ENCODE measurements around the gene AGBL5.

AGBL5 gene

GRCh38 chr2:27053321-27053720 lies 1.9 kb downstream of the AGBL5 start:
- peaks cover 19% of the 10 kb centered on the region for H3K36me3 ChIP-seq
- H3K27me3 ChIP-seq = no peaks in the 10 kb centered on the region
- no peak for TF ChIP-seq CTCF (IDR thresholded peaks at IDR 0.05; ENCODE audit: low read depth, low read length)
- H3K4me1 ChIP-seq = no peaks in the 10 kb centered on the region
- H3K9me3 ChIP-seq = no peaks in the 10 kb centered on the region
- no peak for DNase-seq
- H3K4me3 ChIP-seq (ENCODE audit: low read depth, low read length) = no peak overlapping the region

GRCh38 chr2:27053776-27054175 lies 2.3 kb downstream of the AGBL5 start:
- H3K9me3 ChIP-seq = no peaks in the 10 kb centered on the region
- no peaks in the 10 kb centered on the region for H3K4me1 ChIP-seq
- H3K4me3 ChIP-seq (ENCODE audit: low read depth, low read length) = no peak overlapping the region
- DNase-seq = no peak
- peaks cover 23% of the 10 kb centered on the region for H3K36me3 ChIP-seq
- TF ChIP-seq CTCF (IDR thresholded peaks at IDR 0.05; ENCODE audit: low read depth, low read length) = no peak
- no peaks in the 10 kb centered on the region for H3K27me3 ChIP-seq

GRCh38 chr2:27054721-27055120 lies 3.3 kb downstream of the AGBL5 start:
- no peak for TF ChIP-seq CTCF (IDR thresholded peaks at IDR 0.05; ENCODE audit: low read depth, low read length)
- no peak for DNase-seq
- no peaks in the 10 kb centered on the region for H3K27me3 ChIP-seq
- H3K4me3 ChIP-seq (ENCODE audit: low read depth, low read length) = no peak overlapping the region
- peaks cover 4% of the 10 kb centered on the region for H3K4me1 ChIP-seq
- H3K36me3 ChIP-seq = peaks cover 28% of the 10 kb centered on the region
- H3K9me3 ChIP-seq = no peaks in the 10 kb centered on the region

- Histone ChIP-seq H3K36me3 (peaks cover 28% of the 10 kb centered on the region), H3K9me3 (no peaks in the 10 kb centered on the region), H3K4me1 (peaks cover 4% of the 10 kb centered on the region), H3K4me3 (ENCODE audit: low read depth, low read length) (no peak overlapping the region), H3K27me3 (no peaks in the 10 kb centered on the region)
- no peak for DNase-seq
- TF ChIP-seq CTCF (IDR thresholded peaks at IDR 0.05; ENCODE audit: low read depth, low read length) = no peak
Measured at GRCh38 chr2:27057184-27057583, 5.7 kb downstream of the AGBL5 start.

GRCh38 chr2:27058210-27058609 lies 6.7 kb downstream of the AGBL5 start:
- Histone ChIP-seq H3K4me3 (ENCODE audit: low read depth, low read length) (no peak overlapping the region), H3K27me3 (no peaks in the 10 kb centered on the region), H3K9me3 (no peaks in the 10 kb centered on the region), H3K4me1 (peaks cover 7% of the 10 kb centered on the region), H3K36me3 (peaks cover 35% of the 10 kb centered on the region)
- no peak for TF ChIP-seq CTCF (IDR thresholded peaks at IDR 0.05; ENCODE audit: low read depth, low read length)
- DNase-seq = no peak

GRCh38 chr2:27059141-27059820 lies 7.8 kb downstream of the AGBL5 start:
- DNase-seq = peak; percentile 39
- Histone ChIP-seq H3K9me3 (no peaks in the 10 kb centered on the region), H3K4me1 (peaks cover 13% of the 10 kb centered on the region), H3K36me3 (peaks cover 32% of the 10 kb centered on the region), H3K27me3 (no peaks in the 10 kb centered on the region), H3K4me3 (ENCODE audit: low read depth, low read length) (no peak overlapping the region)
- no peak for TF ChIP-seq CTCF (IDR thresholded peaks at IDR 0.05; ENCODE audit: low read depth, low read length)

Measured in BE2C (cell line).